ENCODE measurements around the gene TAX1BP1. TPM values are rescaled to one million over a fixed set of nuclear protein-coding genes. Genes with fewer than 3 reads are reported as not detected.

Gene TAX1BP1
- total and polyA plus RNA-seq, 2 experiments from 2014 or later = 98.1 to 137 TPM

DNA sequence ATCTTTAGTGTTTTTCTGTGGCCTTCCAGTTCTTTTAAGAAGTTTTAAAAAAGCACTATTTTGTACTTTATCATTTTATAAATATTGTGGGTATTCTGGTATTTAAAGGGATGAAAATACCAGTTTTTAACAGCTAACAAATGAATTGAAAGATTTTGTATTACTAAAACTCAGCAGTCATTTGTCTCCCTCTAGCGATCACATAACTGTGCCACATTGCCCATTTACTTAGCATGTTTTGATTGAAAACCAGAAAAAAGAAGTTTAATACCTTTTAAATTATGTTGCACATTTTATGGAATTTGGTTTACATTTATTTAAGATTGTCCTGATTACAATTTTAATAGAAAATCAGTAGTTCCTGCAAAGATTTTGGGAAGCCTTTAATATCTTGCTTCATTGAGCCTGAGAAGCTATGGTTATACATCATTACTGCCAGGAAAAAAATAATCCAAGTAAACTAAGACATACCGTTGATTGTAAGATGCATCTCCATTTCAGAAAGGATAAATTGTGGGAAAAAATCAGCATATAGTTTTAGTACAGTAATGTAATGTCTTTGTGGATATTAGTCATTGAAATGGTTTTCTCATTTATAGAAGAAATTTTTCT lies 34.9 kb downstream of the TAX1BP1 start:
- Histone ChIP-seq H2AFZ (no peak overlapping the region), H3K4me3 (no peak overlapping the region), H3K9me2 (ENCODE audit: insufficient read depth) (no peaks in the 10 kb centered on the region), H3K4me2 (ENCODE audit: unreplicated experiment) (no peak overlapping the region), H3K79me2 (ENCODE audit: insufficient read depth) (peaks cover 72% of the 10 kb centered on the region), H3K4me1 (ENCODE audit: insufficient read depth) (no peaks in the 10 kb centered on the region), H3K9ac (no peak overlapping the region), H3F3A (ENCODE audit: insufficient read depth) (0 out of 2 replicates have a peak, but pooled peaks cover 13% of the 10 kb centered on the region), H3K27me3 (replicated peaks; ENCODE audit: insufficient read depth) (no peaks in the 10 kb centered on the region), H3K36me3 (ENCODE audit: low read depth) (peaks cover 15% of the 10 kb centered on the region), H3K9me3 (ENCODE audit: low read depth) (no peaks in the 10 kb centered on the region), H4K20me1 (ENCODE audit: insufficient read depth) (peaks cover 4% of the 10 kb centered on the region), H3K27ac (no peak overlapping the region)
- TF ChIP-seq EZH2phosphoT487 (IDR thresholded peaks at IDR 0.05; ENCODE audit: insufficient read depth, low read depth) (no peak), EZH2 (IDR thresholded peaks at IDR 0.05; ENCODE audit: insufficient read depth, poor library complexity, severe bottlenecking) (no peak)
- DNase-seq = peak; percentile 70
- WGBS, 2 experiments (ENCODE audit: low coverage in 1 of 2, low lambda C conversion rate in 2 of 2, missing lambda C conversion rate in 2 of 2) = 22 to 30% methylated on average over 2 of the region's 2 CpGs
- in situ Hi-C loops (cut with MboI) = loop anchor here (10.0 kb wide), 1 partner anchor 570 kb away; the partner anchor contains the start of gene HOXA13

DNA sequence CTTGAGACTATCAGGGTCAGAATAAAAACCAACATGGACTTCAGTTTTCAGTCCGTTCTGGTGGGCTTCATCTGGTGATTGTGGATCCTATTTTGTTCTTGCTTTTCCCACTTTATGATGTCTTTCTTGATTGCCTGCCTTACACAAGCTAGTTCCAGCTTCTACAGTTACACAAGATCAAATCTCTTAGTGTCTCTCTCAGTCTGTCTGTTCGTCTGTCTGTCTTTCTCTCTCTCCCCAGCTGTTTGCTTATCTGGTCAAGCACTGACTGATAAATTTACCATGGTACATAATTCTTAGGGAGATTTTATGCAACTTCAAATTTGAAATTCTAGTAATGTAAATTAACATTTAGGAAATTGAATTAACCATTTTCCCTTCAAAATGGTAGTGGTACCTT lies 35.8 kb downstream of the TAX1BP1 start:
- in situ Hi-C loops (cut with MboI) = loop anchor here (10.0 kb wide), 1 partner anchor 571 kb away; the partner anchor contains the start of gene HOXA13
- DNase-seq = no peak
- H4K20me1 ChIP-seq (ENCODE audit: insufficient read depth) = peaks cover 4% of the 10 kb centered on the region
- no peaks in the 10 kb centered on the region for H3K9me3 ChIP-seq (ENCODE audit: low read depth)
- H3K27me3 ChIP-seq (replicated peaks; ENCODE audit: insufficient read depth) = no peaks in the 10 kb centered on the region
- TF ChIP-seq EZH2phosphoT487 (IDR thresholded peaks at IDR 0.05; ENCODE audit: insufficient read depth, low read depth) (no peak), EZH2 (IDR thresholded peaks at IDR 0.05; ENCODE audit: insufficient read depth, poor library complexity, severe bottlenecking) (no peak)
- H3F3A ChIP-seq (ENCODE audit: insufficient read depth) = 0 out of 2 replicates have a peak, but pooled peaks cover 13% of the 10 kb centered on the region
- H3K9ac ChIP-seq = no peak overlapping the region
- 96% methylated on average over 2 of the region's 2 CpGs for WGBS, 2 experiments (ENCODE audit: low coverage in 1 of 2, low lambda C conversion rate in 2 of 2, missing lambda C conversion rate in 2 of 2)
- no peak overlapping the region for H3K4me3 ChIP-seq
- no peak overlapping the region for H3K27ac ChIP-seq
- H2AFZ ChIP-seq = no peak overlapping the region
- H3K4me1 ChIP-seq (ENCODE audit: insufficient read depth) = no peaks in the 10 kb centered on the region
- H3K79me2 ChIP-seq (ENCODE audit: insufficient read depth) = peaks cover 76% of the 10 kb centered on the region
- H3K36me3 ChIP-seq (ENCODE audit: low read depth) = peaks cover 7% of the 10 kb centered on the region
- H3K4me2 ChIP-seq (ENCODE audit: unreplicated experiment) = no peak overlapping the region
- H3K9me2 ChIP-seq (ENCODE audit: insufficient read depth) = no peaks in the 10 kb centered on the region

DNA sequence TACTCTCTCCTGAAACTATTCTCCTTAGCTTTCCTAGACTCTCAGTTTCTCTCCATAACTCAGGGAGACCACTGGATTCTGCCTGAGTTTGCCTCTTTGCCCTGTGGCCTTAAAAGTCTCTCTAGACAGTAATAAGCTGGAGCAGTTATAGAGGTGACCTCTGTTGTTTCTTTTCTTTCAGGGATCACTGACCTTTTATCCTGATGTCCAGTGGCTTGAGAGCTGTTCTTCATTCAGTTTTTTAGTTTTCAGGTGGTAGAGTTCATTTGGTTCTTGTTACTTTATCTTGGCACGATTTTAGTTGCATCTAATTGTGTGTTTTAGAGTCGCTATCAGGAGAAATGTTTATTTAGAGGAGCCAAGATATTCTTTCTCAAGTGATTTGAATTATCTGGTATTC lies 37.7 kb downstream of the TAX1BP1 start:
- in situ Hi-C loops (cut with MboI) = loop anchor here (10.0 kb wide), 1 partner anchor 573 kb away; the partner anchor contains the start of gene HOXA13
- Histone ChIP-seq H3K4me3 (no peak overlapping the region), H4K20me1 (ENCODE audit: insufficient read depth) (peaks cover 4% of the 10 kb centered on the region)

DNA sequence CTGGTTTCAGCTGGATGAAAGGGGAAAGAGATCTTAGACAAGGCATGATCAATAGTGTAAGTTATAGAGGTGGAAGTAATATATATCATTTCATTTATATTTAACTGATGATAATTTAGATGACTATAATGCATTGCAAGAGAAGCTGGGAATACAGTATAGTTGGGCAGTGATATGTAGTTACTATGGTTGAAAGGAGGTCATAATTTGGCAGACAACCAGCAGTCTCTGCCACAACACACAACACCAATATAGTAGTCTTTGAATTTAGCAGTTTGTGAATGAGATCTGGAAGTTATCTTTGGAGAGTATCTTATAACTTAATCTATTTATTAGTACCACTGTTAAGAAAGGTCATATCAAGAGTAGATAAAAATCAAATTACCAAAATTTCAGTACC lies 39.9 kb downstream of the TAX1BP1 start:
- in situ Hi-C loops (cut with MboI) = loop anchor here (10.0 kb wide), 1 partner anchor 575 kb away; the partner anchor contains the start of gene HOXA13
- peaks cover 4% of the 10 kb centered on the region; the same call in 1 of the 2 replicates for H4K20me1 ChIP-seq (ENCODE audit: insufficient read depth)
- DNase-seq = peak; percentile 14

More for the DNA sequence above, 37.7 kb downstream of the TAX1BP1 start:
- H3K9me2 ChIP-seq (ENCODE audit: insufficient read depth) = no peaks in the 10 kb centered on the region
- 0 out of 2 replicates have a peak, but pooled peaks cover 13% of the 10 kb centered on the region for H3F3A ChIP-seq (ENCODE audit: insufficient read depth)
- no peak overlapping the region for H3K4me2 ChIP-seq (ENCODE audit: unreplicated experiment)
- H3K36me3 ChIP-seq (ENCODE audit: low read depth) = no peaks in the 10 kb centered on the region; the same call in 1 of the 2 replicates
- no peak overlapping the region for H3K9ac ChIP-seq
- H3K27ac ChIP-seq = no peak overlapping the region
- H3K4me1 ChIP-seq (ENCODE audit: insufficient read depth) = peaks cover 3% of the 10 kb centered on the region
- H3K27me3 ChIP-seq (replicated peaks; ENCODE audit: insufficient read depth) = no peaks in the 10 kb centered on the region
- H3K9me3 ChIP-seq (ENCODE audit: low read depth) = no peaks in the 10 kb centered on the region
- 65 to 72% methylated on average over 2 of the region's 2 CpGs for WGBS, 2 experiments (ENCODE audit: low coverage in 1 of 2, low lambda C conversion rate in 2 of 2, missing lambda C conversion rate in 2 of 2)
- TF ChIP-seq EZH2phosphoT487 (IDR thresholded peaks at IDR 0.05; ENCODE audit: insufficient read depth, low read depth) (no peak), EZH2 (IDR thresholded peaks at IDR 0.05; ENCODE audit: insufficient read depth, poor library complexity, severe bottlenecking) (no peak)
- DNase-seq = no peak
- no peak overlapping the region for H2AFZ ChIP-seq
- H3K79me2 ChIP-seq (ENCODE audit: insufficient read depth) = peaks cover 83% of the 10 kb centered on the region

More for the DNA sequence above, 39.9 kb downstream of the TAX1BP1 start:
- no peaks in the 10 kb centered on the region for H3K9me3 ChIP-seq (ENCODE audit: low read depth)
- no peak for TF ChIP-seq EZH2phosphoT487 (IDR thresholded peaks at IDR 0.05; ENCODE audit: insufficient read depth, low read depth)
- TF ChIP-seq EZH2 (IDR thresholded peaks at IDR 0.05; ENCODE audit: insufficient read depth, poor library complexity, severe bottlenecking) = no peak
- H3F3A ChIP-seq (ENCODE audit: insufficient read depth) = peaks cover 9% of the 10 kb centered on the region; the same call in 1 of the 2 replicates
- H3K4me1 ChIP-seq (ENCODE audit: insufficient read depth) = peaks cover 16% of the 10 kb centered on the region
- H3K27me3 ChIP-seq (replicated peaks; ENCODE audit: insufficient read depth) = no peaks in the 10 kb centered on the region
- no peak overlapping the region for H2AFZ ChIP-seq
- no peak overlapping the region for H3K4me2 ChIP-seq (ENCODE audit: unreplicated experiment)
- no peaks in the 10 kb centered on the region for H3K9me2 ChIP-seq (ENCODE audit: insufficient read depth)
- H3K79me2 ChIP-seq (ENCODE audit: insufficient read depth) = peaks cover 77% of the 10 kb centered on the region
- no peak overlapping the region for H3K4me3 ChIP-seq
- no peak overlapping the region for H3K9ac ChIP-seq
- H3K27ac ChIP-seq = no peak overlapping the region
- no peaks in the 10 kb centered on the region for H3K36me3 ChIP-seq (ENCODE audit: low read depth)

Data from GM23248 (cell line).